HEK293T (cell line): Measurements from ENCODE around the gene NCL.

ENCODE experiments used
- ARNT ChIP-seq: fragments of 450-650 bp; IDR thresholded peaks from 2 replicates; pipeline ENCODE4 v1.6.1; 2017; ENCODE audit warnings: mild to moderate bottlenecking
- CTBP1 ChIP-seq: fragments of 450-650 bp; IDR thresholded peaks from 2 replicates; pipeline ENCODE4 v1.6.1; 2016; ENCODE audit warnings: borderline replicate concordance
- ELF4 ChIP-seq: fragments of 450-650 bp; IDR thresholded peaks from 2 replicates; pipeline ENCODE4 v1.6.1; 2017; ENCODE audit warnings: antibody characterized with exemption
- FOXA1 ChIP-seq: fragments of 450-650 bp; IDR thresholded peaks from 2 replicates; pipeline ENCODE4 v1.6.1; 2016; ENCODE audit warnings: mild to moderate bottlenecking
- FOXM1 ChIP-seq: fragments of 450-650 bp; IDR thresholded peaks from 2 replicates; pipeline ENCODE4 v1.6.1; 2017; ENCODE audit warnings: mild to moderate bottlenecking, borderline replicate concordance
- HDGF ChIP-seq: fragments of 450-650 bp; IDR thresholded peaks from 2 replicates; pipeline ENCODE4 v1.6.1; 2017; ENCODE audit warnings: antibody characterized with exemption, borderline replicate concordance
- NFRKB ChIP-seq: fragments of 450-650 bp; IDR thresholded peaks from 2 replicates; pipeline ENCODE4 v1.6.1; 2016; ENCODE audit warnings: mild to moderate bottlenecking, moderate library complexity
- SP1 ChIP-seq: fragments of 450-650 bp; IDR thresholded peaks from 2 replicates; pipeline ENCODE4 v1.6.1; 2017
- SUZ12 ChIP-seq: fragments of 450-650 bp; IDR thresholded peaks from 2 replicates; pipeline ENCODE4 v1.6.1; 2016; ENCODE audit warnings: mild to moderate bottlenecking

DNA sequence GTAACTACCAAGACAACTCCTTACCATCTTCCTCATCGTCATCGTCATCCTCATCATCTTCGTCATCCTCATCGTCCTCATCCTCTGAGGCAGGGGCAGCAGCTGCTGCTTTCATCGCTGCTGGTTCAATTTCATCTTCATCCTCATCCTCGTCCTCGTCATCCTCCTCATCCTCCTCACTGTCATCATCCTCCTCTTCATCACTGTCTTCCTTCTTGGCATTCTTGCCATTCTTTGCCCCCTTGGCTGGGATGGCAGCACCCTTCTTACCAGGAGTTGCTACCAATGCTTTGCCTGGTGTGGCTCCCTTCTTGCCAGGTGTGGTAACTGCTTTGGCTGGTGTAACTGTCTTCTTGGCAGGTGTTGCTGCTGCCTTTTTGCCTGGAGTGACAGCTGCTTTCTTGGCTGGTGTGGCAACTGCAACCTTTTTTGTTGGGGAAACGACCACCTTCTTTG lies 2.7 kb downstream of the NCL start:
- TF ChIP-seq ARNT (no peak), FOXA1 (no peak), SP1 (no peak), ELF4 (no peak), SUZ12 (no peak), CTBP1 (no peak), NFRKB (no peak), FOXM1 (no peak), HDGF (no peak)
